Rectal smooth muscle tissue (tissue), 1 donor: ENCODE measurements around the gene RANBP9.

Source experiments
- H3K27ac ChIP-seq: one replicate; pipeline ENCODE4 v1.7.0; 2013; ENCODE audit warnings: low read depth, low read length, inconsistent platforms
- H3K27me3 ChIP-seq: one replicate; pipeline ENCODE4 v1.7.0; 2013; ENCODE audit warnings: low read length; ENCODE audit not compliant: control insufficient read depth, insufficient read depth
- H3K36me3 ChIP-seq: one replicate; pipeline ENCODE4 v1.7.0; 2013; ENCODE audit warnings: low read length; ENCODE audit not compliant: control insufficient read depth, insufficient read depth
- H3K4me1 ChIP-seq: one replicate; pipeline ENCODE4 v1.7.0; 2013; ENCODE audit warnings: low read length; ENCODE audit not compliant: control insufficient read depth, insufficient read depth
- H3K4me3 ChIP-seq: one replicate; pipeline ENCODE4 v1.7.0; 2013; ENCODE audit warnings: low read length
- H3K9ac ChIP-seq: one replicate; pipeline ENCODE4 v1.7.0; 2013; ENCODE audit warnings: low read length

The RANBP9 gene

DNA sequence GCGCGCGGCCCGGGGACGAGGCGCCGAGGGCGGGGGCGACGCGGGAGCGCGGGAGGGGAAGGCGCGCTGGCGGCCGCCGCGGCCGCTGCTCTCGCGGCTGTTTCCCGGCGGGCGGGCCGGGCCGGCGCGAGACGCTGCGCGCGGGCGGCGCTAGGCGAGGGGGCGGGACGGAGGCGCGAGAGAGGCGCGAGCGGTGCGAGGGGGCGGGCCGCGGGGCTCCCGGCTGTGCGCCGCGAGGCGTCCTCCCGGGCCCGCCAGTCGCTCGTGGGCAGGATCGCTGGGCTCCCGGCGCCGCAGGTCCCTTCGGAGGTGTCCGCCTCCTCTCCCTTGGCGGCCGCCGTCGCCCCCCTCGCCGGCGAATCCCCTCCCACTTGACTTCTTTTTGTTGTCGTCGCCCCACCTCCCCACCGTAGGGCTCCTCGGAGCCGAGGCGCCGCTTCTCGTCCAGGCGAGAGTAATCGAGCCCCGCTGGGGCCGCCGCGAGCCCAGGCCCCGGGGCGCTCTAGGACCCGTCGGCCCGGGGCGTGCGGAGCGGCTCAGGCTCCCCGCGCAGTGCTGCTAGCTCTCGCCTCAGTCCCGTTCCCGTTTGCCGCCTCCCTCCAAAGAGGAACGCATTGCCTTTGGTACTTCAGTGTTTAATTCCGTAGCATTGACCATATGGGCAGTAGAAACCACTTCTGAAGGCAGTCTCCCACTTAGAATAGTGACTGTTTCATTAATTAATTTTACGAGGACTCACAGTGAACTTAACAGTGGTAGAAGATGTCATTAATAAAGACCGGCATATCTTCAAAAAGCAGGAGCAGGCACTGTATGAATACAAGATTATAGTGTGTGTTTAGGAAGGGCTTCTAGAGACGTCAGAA, at the start of gene RANBP9:
TSS of gene RANBP9 (minus strand) at position 103 of the 866 bp plus-strand sequence. CDS start 330 bp downstream, outside the sequence.
- Histone ChIP-seq H3K36me3 (no peaks in the 10 kb centered on the region), H3K27ac (peak within 1 kb of the TSS; percentile 94), H3K27me3 (no peaks in the 10 kb centered on the region), H3K4me3 (peak within 1 kb of the TSS; percentile 77), H3K9ac (peak within 1 kb of the TSS; percentile 54), H3K4me1 (peaks cover 8% of the 10 kb centered on the region)

- H3K27ac ChIP-seq = no peak overlapping the region
- H3K9ac ChIP-seq = no peak overlapping the region
- no peaks in the 10 kb centered on the region for H3K27me3 ChIP-seq
- H3K4me3 ChIP-seq = no peak overlapping the region
- no peaks in the 10 kb centered on the region for H3K36me3 ChIP-seq
- peaks cover 11% of the 10 kb centered on the region for H3K4me1 ChIP-seq
Observed at GRCh38 chr6:13760307-13761304, 49.0 kb upstream of the RANBP9 start.

DNA sequence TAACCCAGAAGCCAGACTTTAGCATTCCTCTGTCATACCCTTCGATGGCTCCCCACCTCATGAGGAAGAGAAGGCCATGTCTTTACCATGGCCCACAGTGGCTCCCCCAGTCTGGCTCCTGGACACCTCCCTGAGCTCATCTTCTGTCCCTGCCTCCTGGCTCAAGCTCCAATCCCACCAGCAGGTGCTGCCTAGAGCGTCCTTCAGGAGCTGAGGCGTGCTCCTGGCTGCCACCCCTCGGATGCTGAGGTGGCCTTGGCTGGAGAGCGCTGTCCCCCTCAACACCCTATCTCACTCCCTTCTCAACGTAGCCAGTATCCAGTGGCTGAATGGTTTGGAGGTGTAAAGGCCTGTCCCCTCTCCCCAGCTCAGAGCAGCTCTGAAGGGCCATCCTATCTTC, 47.4 kb upstream of the RANBP9 start:
- Histone ChIP-seq H3K9ac (no peak overlapping the region), H3K36me3 (no peaks in the 10 kb centered on the region), H3K4me1 (peaks cover 11% of the 10 kb centered on the region), H3K27me3 (no peaks in the 10 kb centered on the region), H3K27ac (no peak overlapping the region), H3K4me3 (no peak overlapping the region)

GRCh38 chr6:13754644-13755043, 43.0 kb upstream of the RANBP9 start:
- no peaks in the 10 kb centered on the region for H3K4me1 ChIP-seq
- no peak overlapping the region for H3K9ac ChIP-seq
- H3K27ac ChIP-seq = no peak overlapping the region
- H3K36me3 ChIP-seq = no peaks in the 10 kb centered on the region
- no peak overlapping the region for H3K4me3 ChIP-seq
- H3K27me3 ChIP-seq = no peaks in the 10 kb centered on the region

DNA sequence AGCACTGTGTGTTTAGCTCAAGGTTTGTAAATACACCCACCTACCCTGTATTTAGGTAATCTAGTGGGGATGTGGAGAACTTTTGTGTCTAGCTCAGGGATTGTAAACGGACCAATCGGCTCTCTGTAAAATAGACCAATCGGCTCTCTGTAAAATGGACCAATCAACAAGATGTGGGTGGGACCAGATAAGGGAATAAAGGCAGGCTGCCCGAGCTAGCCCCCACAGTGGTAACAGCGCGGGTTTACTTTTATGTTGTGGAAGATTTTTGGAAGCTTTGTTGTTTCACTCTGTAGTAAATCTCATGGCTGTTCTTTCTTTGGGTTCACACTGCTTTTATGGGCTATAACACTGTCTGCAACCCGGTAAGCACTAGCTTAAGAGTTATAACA, 32.1 kb upstream of the RANBP9 start:
- H3K4me1 ChIP-seq = no peaks in the 10 kb centered on the region
- H3K9ac ChIP-seq = no peak overlapping the region
- no peaks in the 10 kb centered on the region for H3K36me3 ChIP-seq
- no peak overlapping the region for H3K4me3 ChIP-seq
- H3K27me3 ChIP-seq = no peaks in the 10 kb centered on the region
- no peak overlapping the region for H3K27ac ChIP-seq

DNA sequence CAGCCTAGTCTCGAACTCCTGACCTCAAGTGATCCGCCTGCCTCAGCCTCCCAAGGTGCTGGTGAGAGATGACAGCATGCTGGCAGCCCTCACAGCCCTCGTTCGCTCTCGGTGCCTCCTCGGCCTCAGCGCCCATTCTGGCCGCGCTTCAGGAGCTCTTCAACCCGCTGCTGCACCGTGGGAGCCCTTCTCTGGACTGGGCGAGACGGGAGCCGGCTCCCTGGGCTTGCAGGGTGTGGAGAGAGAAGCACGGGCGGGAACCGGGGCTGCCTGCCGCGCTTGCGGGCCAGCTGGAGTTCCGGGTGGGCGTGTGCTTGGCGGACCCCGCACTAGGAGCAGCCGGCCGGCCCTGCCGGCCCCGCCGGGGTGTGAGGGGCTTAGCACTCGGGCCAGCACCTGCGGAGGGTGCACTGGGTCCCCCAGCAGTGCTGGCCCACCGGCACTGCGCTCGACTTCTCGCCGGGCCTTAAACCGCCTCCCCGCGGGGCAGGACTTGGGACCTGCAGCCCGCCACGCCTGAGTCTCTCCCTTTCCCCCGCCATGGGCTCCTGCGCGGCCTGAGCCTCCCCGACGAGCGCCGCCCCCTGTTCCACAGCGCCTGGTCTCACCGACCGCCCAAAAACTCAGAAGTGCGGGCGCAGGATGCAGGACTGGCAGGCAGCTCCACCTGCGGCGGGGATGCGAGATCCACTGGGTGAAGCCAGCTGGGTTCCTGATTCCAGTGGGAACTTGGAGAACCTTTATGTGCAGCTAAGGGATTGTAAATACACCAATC, 31.5 kb upstream of the RANBP9 start:
- Histone ChIP-seq H3K4me1 (no peaks in the 10 kb centered on the region), H3K9ac (no peak overlapping the region), H3K27ac (no peak overlapping the region), H3K4me3 (no peak overlapping the region), H3K36me3 (no peaks in the 10 kb centered on the region), H3K27me3 (no peaks in the 10 kb centered on the region)

DNA sequence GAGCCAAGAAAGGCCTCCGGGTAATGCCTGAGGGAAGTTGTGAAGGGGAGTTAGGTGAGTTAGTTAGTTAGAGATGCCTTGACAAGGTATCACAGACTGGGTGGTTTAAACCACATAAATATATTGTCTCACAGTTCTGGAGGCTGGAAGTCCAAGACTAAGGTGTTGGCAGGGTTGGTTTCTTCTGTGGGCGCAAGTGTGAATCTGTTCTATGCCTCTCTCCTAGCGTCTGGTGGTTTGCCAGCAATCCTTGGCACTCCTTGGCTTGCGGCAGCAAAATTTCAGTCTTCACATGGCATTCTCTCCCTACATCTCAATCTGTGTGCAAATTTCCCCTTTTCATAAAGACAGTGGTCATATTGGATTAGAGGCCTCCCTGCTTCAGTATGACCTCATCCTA, 29.7 kb upstream of the RANBP9 start:
- H3K4me3 ChIP-seq = no peak overlapping the region
- H3K4me1 ChIP-seq = no peaks in the 10 kb centered on the region
- H3K36me3 ChIP-seq = no peaks in the 10 kb centered on the region
- no peak overlapping the region for H3K9ac ChIP-seq
- H3K27me3 ChIP-seq = no peaks in the 10 kb centered on the region
- no peak overlapping the region for H3K27ac ChIP-seq

- Histone ChIP-seq H3K4me1 (peaks cover 13% of the 10 kb centered on the region), H3K27ac (no peak overlapping the region)
Observed at GRCh38 chr6:13735031-13735430, 23.4 kb upstream of the RANBP9 start.

DNA sequence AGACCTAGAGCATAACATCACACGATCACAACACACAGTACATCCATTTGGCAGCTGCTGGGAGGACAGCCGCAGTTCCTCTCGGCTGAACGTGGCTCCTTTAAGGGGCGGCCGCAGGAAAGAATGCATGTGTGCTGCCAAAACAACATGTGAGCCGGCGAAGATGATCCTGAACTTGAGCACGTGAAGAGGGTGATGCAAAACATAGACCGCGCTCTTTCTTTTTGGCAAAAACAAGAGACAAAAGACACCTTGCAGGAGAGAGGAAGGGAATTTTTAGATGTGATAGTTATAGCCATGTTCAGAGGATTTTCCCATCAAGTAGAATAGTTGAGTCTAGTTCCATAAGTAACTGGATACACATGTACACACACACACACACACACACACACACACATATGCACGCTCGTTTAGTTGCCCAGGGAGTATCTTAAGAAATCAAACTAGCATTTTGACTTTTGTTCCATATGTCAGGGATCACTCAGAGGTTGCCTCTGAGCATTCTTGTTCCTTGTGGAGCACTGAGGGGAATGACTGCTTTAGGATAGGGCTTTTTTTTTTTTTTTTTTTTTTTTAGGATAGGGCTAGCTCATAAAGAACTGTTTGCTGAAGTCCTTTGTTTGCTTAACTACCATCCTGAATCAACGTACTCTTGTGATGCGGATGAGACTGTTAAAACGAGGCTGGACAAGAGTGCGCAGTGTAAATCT, 21.7 kb upstream of the RANBP9 start:
- Histone ChIP-seq H3K4me1 (peaks cover 13% of the 10 kb centered on the region), H3K9ac (no peak overlapping the region), H3K27ac (peak overlapping the region; percentile 85), H3K36me3 (no peaks in the 10 kb centered on the region), H3K4me3 (peak overlapping the region; percentile 14), H3K27me3 (no peaks in the 10 kb centered on the region)

More at GRCh38 chr6:13735031-13735430, 23.4 kb upstream of the RANBP9 start:
- no peaks in the 10 kb centered on the region for H3K27me3 ChIP-seq
- H3K36me3 ChIP-seq = no peaks in the 10 kb centered on the region
- no peak overlapping the region for H3K9ac ChIP-seq
- no peak overlapping the region for H3K4me3 ChIP-seq

DNA sequence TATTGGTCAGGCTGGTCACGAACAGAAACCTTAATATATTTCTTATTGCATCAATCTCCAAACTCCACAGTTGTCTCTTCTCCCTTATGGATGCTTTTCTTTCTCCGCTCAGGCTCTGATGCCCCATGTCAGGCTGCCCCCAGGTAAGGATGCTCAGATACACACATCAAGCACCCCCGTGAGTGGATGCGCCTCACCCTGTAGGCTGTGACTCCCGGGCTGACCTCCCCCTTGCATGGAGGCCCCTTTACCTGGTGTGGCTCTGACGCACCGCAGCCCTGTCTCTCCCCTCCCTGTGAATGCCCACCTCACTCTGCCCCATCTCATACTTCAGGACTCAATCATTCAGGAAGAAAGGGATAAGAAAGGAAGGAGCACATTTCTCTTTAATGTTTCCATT, 19.1 kb upstream of the RANBP9 start:
- Histone ChIP-seq H3K36me3 (no peaks in the 10 kb centered on the region), H3K27ac (no peak overlapping the region), H3K9ac (no peak overlapping the region), H3K4me3 (no peak overlapping the region), H3K27me3 (no peaks in the 10 kb centered on the region), H3K4me1 (peaks cover 13% of the 10 kb centered on the region)

GRCh38 chr6:13729891-13730290, 18.3 kb upstream of the RANBP9 start:
- H3K36me3 ChIP-seq = no peaks in the 10 kb centered on the region

More at GRCh38 chr6:13729891-13730290, 18.3 kb upstream of the RANBP9 start:
- no peak overlapping the region for H3K27ac ChIP-seq
- no peak overlapping the region for H3K9ac ChIP-seq
- H3K4me3 ChIP-seq = no peak overlapping the region
- no peaks in the 10 kb centered on the region for H3K27me3 ChIP-seq
- H3K4me1 ChIP-seq = peaks cover 13% of the 10 kb centered on the region
